Measurements from ENCODE around the gene P2RY6.

Gene P2RY6

GRCh38 chr11:73318501-73319011 is 46.4 kb downstream of the P2RY6 start:
- DNase-seq, result no peak

- DNase-seq, result no peak
Measured at GRCh38 chr11:73320763-73321603, 48.8 kb downstream of the P2RY6 start.

- no peak for DNase-seq
Measured at GRCh38 chr11:73321604-73322381, 49.7 kb downstream of the P2RY6 start.

GRCh38 chr11:73322382-73323306 is 50.5 kb downstream of the P2RY6 start:
- no peak for DNase-seq

GRCh38 chr11:73323464-73323863 is 51.3 kb downstream of the P2RY6 start:
- no peak for DNase-seq

GRCh38 chr11:73324116-73324515 is 52.0 kb downstream of the P2RY6 start:
- DNase-seq, result no peak

GRCh38 chr11:73324665-73325035 is 52.5 kb downstream of the P2RY6 start:
- DNase-seq, result no peak

- no peak for DNase-seq
Measured at GRCh38 chr11:73325036-73325981, 53.2 kb downstream of the P2RY6 start.

GRCh38 chr11:73326929-73327811 is 55.0 kb downstream of the P2RY6 start:
- DNase-seq, result no peak

GRCh38 chr11:73327812-73328364 is 55.8 kb downstream of the P2RY6 start:
- DNase-seq, result no peak

GRCh38 chr11:73330569-73331093 is 58.5 kb downstream of the P2RY6 start:
- DNase-seq, result no peak

GRCh38 chr11:73331138-73331916 is 59.2 kb downstream of the P2RY6 start:
- DNase-seq, result no peak

GRCh38 chr11:73333173-73333572 is 61.0 kb downstream of the P2RY6 start:
- DNase-seq, result no peak

- no peak for DNase-seq
Measured at GRCh38 chr11:73333640-73334383, 61.7 kb downstream of the P2RY6 start.

GRCh38 chr11:73334384-73335203 is 62.5 kb downstream of the P2RY6 start:
- no peak for DNase-seq

- peak; percentile 87 to 91 for DNase-seq
Measured at GRCh38 chr11:73335204-73335923, 63.2 kb downstream of the P2RY6 start.

GRCh38 chr11:73337846-73338245 is 65.7 kb downstream of the P2RY6 start:
- no peak for DNase-seq
